ENCODE measurements around the gene FMN1.
A peak's percentile ranks its signal among the peaks of the same experiment; 100 is the strongest.

FMN1 gene

GRCh38 chr15:33013827-33014445 lies 180.6 kb downstream of the FMN1 start:
- H3K4me1 ChIP-seq (ENCODE audit: control insufficient read depth in 2 of 2, insufficient read depth in 2 of 2, low read length in 2 of 2): no peaks in the 10 kb centered on the region
- no peaks in the 10 kb centered on the region for H3K9me3 ChIP-seq (ENCODE audit: control insufficient read depth in 2 of 2, low read length in 2 of 2)
- H3K4me3 ChIP-seq (ENCODE audit: low read length in 2 of 2): no peak overlapping the region
- no peaks in the 10 kb centered on the region for H3K27me3 ChIP-seq (ENCODE audit: control insufficient read depth in 2 of 2, insufficient read depth in 2 of 2, low read length in 2 of 2)
- peak overlapping the region in 1 of 2 donors; percentile 44 for H3K27ac ChIP-seq (ENCODE audit: low read depth in 2 of 2, low read length in 2 of 2)
- H3K9ac ChIP-seq (ENCODE audit: low read depth in 1 of 2, low read length in 2 of 2): no peak overlapping the region
- no peaks in the 10 kb centered on the region for H3K36me3 ChIP-seq (ENCODE audit: control insufficient read depth in 2 of 2, insufficient read depth in 2 of 2, low read length in 2 of 2)

- H3K27me3 ChIP-seq (ENCODE audit: control insufficient read depth in 2 of 2, insufficient read depth in 2 of 2, low read length in 2 of 2): no peaks in the 10 kb centered on the region
- no peak overlapping the region for H3K4me3 ChIP-seq (ENCODE audit: low read length in 2 of 2)
- no peak overlapping the region for H3K9ac ChIP-seq (ENCODE audit: low read depth in 1 of 2, low read length in 2 of 2)
- no peaks in the 10 kb centered on the region for H3K4me1 ChIP-seq (ENCODE audit: control insufficient read depth in 2 of 2, insufficient read depth in 2 of 2, low read length in 2 of 2)
- H3K36me3 ChIP-seq (ENCODE audit: control insufficient read depth in 2 of 2, insufficient read depth in 2 of 2, low read length in 2 of 2): no peaks in the 10 kb centered on the region
- no peaks in the 10 kb centered on the region for H3K9me3 ChIP-seq (ENCODE audit: control insufficient read depth in 2 of 2, low read length in 2 of 2)
- H3K27ac ChIP-seq (ENCODE audit: low read depth in 2 of 2, low read length in 2 of 2): no peak overlapping the region
Measured at GRCh38 chr15:33011976-33012375, 182.5 kb downstream of the FMN1 start.

GRCh38 chr15:33009603-33010002 lies 184.9 kb downstream of the FMN1 start:
- Histone ChIP-seq H3K4me3 (ENCODE audit: low read length in 2 of 2) (no peak overlapping the region), H3K9ac (ENCODE audit: low read depth in 1 of 2, low read length in 2 of 2) (no peak overlapping the region), H3K9me3 (ENCODE audit: control insufficient read depth in 2 of 2, low read length in 2 of 2) (no peaks in the 10 kb centered on the region), H3K27me3 (ENCODE audit: control insufficient read depth in 2 of 2, insufficient read depth in 2 of 2, low read length in 2 of 2) (no peaks in the 10 kb centered on the region), H3K27ac (ENCODE audit: low read depth in 2 of 2, low read length in 2 of 2) (no peak overlapping the region), H3K36me3 (ENCODE audit: control insufficient read depth in 2 of 2, insufficient read depth in 2 of 2, low read length in 2 of 2) (no peaks in the 10 kb centered on the region), H3K4me1 (ENCODE audit: control insufficient read depth in 2 of 2, insufficient read depth in 2 of 2, low read length in 2 of 2) (no peaks in the 10 kb centered on the region)

GRCh38 chr15:33009026-33009425 lies 185.5 kb downstream of the FMN1 start:
- H3K4me3 ChIP-seq (ENCODE audit: low read length in 2 of 2): no peak overlapping the region

GRCh38 chr15:33008284-33008995 lies 186.1 kb downstream of the FMN1 start:
- H3K27me3 ChIP-seq (ENCODE audit: control insufficient read depth in 2 of 2, insufficient read depth in 2 of 2, low read length in 2 of 2): no peaks in the 10 kb centered on the region
- H3K4me3 ChIP-seq (ENCODE audit: low read length in 2 of 2): no peak overlapping the region
- H3K36me3 ChIP-seq (ENCODE audit: control insufficient read depth in 2 of 2, insufficient read depth in 2 of 2, low read length in 2 of 2): no peaks in the 10 kb centered on the region
- H3K27ac ChIP-seq (ENCODE audit: low read depth in 2 of 2, low read length in 2 of 2): no peak overlapping the region
- no peaks in the 10 kb centered on the region for H3K9me3 ChIP-seq (ENCODE audit: control insufficient read depth in 2 of 2, low read length in 2 of 2)
- H3K9ac ChIP-seq (ENCODE audit: low read depth in 1 of 2, low read length in 2 of 2): no peak overlapping the region
- H3K4me1 ChIP-seq (ENCODE audit: control insufficient read depth in 2 of 2, insufficient read depth in 2 of 2, low read length in 2 of 2): no peaks in the 10 kb centered on the region

More at GRCh38 chr15:33009026-33009425, 185.5 kb downstream of the FMN1 start:
- Histone ChIP-seq H3K27ac (ENCODE audit: low read depth in 2 of 2, low read length in 2 of 2) (no peak overlapping the region), H3K9me3 (ENCODE audit: control insufficient read depth in 2 of 2, low read length in 2 of 2) (no peaks in the 10 kb centered on the region), H3K36me3 (ENCODE audit: control insufficient read depth in 2 of 2, insufficient read depth in 2 of 2, low read length in 2 of 2) (no peaks in the 10 kb centered on the region), H3K27me3 (ENCODE audit: control insufficient read depth in 2 of 2, insufficient read depth in 2 of 2, low read length in 2 of 2) (no peaks in the 10 kb centered on the region), H3K9ac (ENCODE audit: low read depth in 1 of 2, low read length in 2 of 2) (no peak overlapping the region), H3K4me1 (ENCODE audit: control insufficient read depth in 2 of 2, insufficient read depth in 2 of 2, low read length in 2 of 2) (no peaks in the 10 kb centered on the region)

- Histone ChIP-seq H3K9me3 (ENCODE audit: control insufficient read depth in 2 of 2, low read length in 2 of 2) (no peaks in the 10 kb centered on the region), H3K9ac (ENCODE audit: low read depth in 1 of 2, low read length in 2 of 2) (no peak overlapping the region), H3K4me3 (ENCODE audit: low read length in 2 of 2) (no peak overlapping the region), H3K27me3 (ENCODE audit: control insufficient read depth in 2 of 2, insufficient read depth in 2 of 2, low read length in 2 of 2) (no peaks in the 10 kb centered on the region), H3K27ac (ENCODE audit: low read depth in 2 of 2, low read length in 2 of 2) (no peak overlapping the region), H3K4me1 (ENCODE audit: control insufficient read depth in 2 of 2, insufficient read depth in 2 of 2, low read length in 2 of 2) (no peaks in the 10 kb centered on the region), H3K36me3 (ENCODE audit: control insufficient read depth in 2 of 2, insufficient read depth in 2 of 2, low read length in 2 of 2) (no peaks in the 10 kb centered on the region)
Measured at GRCh38 chr15:33007303-33007855, 187.1 kb downstream of the FMN1 start.

- Histone ChIP-seq H3K36me3 (ENCODE audit: control insufficient read depth in 2 of 2, insufficient read depth in 2 of 2, low read length in 2 of 2) (no peaks in the 10 kb centered on the region), H3K9ac (ENCODE audit: low read depth in 1 of 2, low read length in 2 of 2) (no peak overlapping the region), H3K9me3 (ENCODE audit: control insufficient read depth in 2 of 2, low read length in 2 of 2) (no peaks in the 10 kb centered on the region), H3K4me1 (ENCODE audit: control insufficient read depth in 2 of 2, insufficient read depth in 2 of 2, low read length in 2 of 2) (no peaks in the 10 kb centered on the region), H3K4me3 (ENCODE audit: low read length in 2 of 2) (no peak overlapping the region), H3K27ac (ENCODE audit: low read depth in 2 of 2, low read length in 2 of 2) (no peak overlapping the region), H3K27me3 (ENCODE audit: control insufficient read depth in 2 of 2, insufficient read depth in 2 of 2, low read length in 2 of 2) (no peaks in the 10 kb centered on the region)
Measured at GRCh38 chr15:33005582-33005981, 188.9 kb downstream of the FMN1 start.

GRCh38 chr15:33001926-33002325 lies 192.6 kb downstream of the FMN1 start:
- Histone ChIP-seq H3K36me3 (ENCODE audit: control insufficient read depth in 2 of 2, insufficient read depth in 2 of 2, low read length in 2 of 2) (no peaks in the 10 kb centered on the region), H3K9me3 (ENCODE audit: control insufficient read depth in 2 of 2, low read length in 2 of 2) (no peaks in the 10 kb centered on the region), H3K27me3 (ENCODE audit: control insufficient read depth in 2 of 2, insufficient read depth in 2 of 2, low read length in 2 of 2) (no peaks in the 10 kb centered on the region), H3K27ac (ENCODE audit: low read depth in 2 of 2, low read length in 2 of 2) (no peak overlapping the region), H3K9ac (ENCODE audit: low read depth in 1 of 2, low read length in 2 of 2) (no peak overlapping the region), H3K4me1 (ENCODE audit: control insufficient read depth in 2 of 2, insufficient read depth in 2 of 2, low read length in 2 of 2) (no peaks in the 10 kb centered on the region), H3K4me3 (ENCODE audit: low read length in 2 of 2) (no peak overlapping the region)

GRCh38 chr15:32998979-32999672 lies 195.4 kb downstream of the FMN1 start:
- Histone ChIP-seq H3K36me3 (ENCODE audit: control insufficient read depth in 2 of 2, insufficient read depth in 2 of 2, low read length in 2 of 2) (no peaks in the 10 kb centered on the region), H3K27ac (ENCODE audit: low read depth in 2 of 2, low read length in 2 of 2) (no peak overlapping the region), H3K27me3 (ENCODE audit: control insufficient read depth in 2 of 2, insufficient read depth in 2 of 2, low read length in 2 of 2) (no peaks in the 10 kb centered on the region), H3K4me3 (ENCODE audit: low read length in 2 of 2) (no peak overlapping the region), H3K9ac (ENCODE audit: low read depth in 1 of 2, low read length in 2 of 2) (no peak overlapping the region), H3K4me1 (ENCODE audit: control insufficient read depth in 2 of 2, insufficient read depth in 2 of 2, low read length in 2 of 2) (no peaks in the 10 kb centered on the region), H3K9me3 (ENCODE audit: control insufficient read depth in 2 of 2, low read length in 2 of 2) (no peaks in the 10 kb centered on the region)

- Histone ChIP-seq H3K9ac (ENCODE audit: low read depth in 1 of 2, low read length in 2 of 2) (no peak overlapping the region), H3K36me3 (ENCODE audit: control insufficient read depth in 2 of 2, insufficient read depth in 2 of 2, low read length in 2 of 2) (no peaks in the 10 kb centered on the region), H3K27ac (ENCODE audit: low read depth in 2 of 2, low read length in 2 of 2) (no peak overlapping the region), H3K4me1 (ENCODE audit: control insufficient read depth in 2 of 2, insufficient read depth in 2 of 2, low read length in 2 of 2) (no peaks in the 10 kb centered on the region), H3K9me3 (ENCODE audit: control insufficient read depth in 2 of 2, low read length in 2 of 2) (no peaks in the 10 kb centered on the region), H3K4me3 (ENCODE audit: low read length in 2 of 2) (no peak overlapping the region), H3K27me3 (ENCODE audit: control insufficient read depth in 2 of 2, insufficient read depth in 2 of 2, low read length in 2 of 2) (no peaks in the 10 kb centered on the region)
Measured at GRCh38 chr15:32998182-32998581, 196.3 kb downstream of the FMN1 start.
